Activated CD4-positive, alpha-beta T cell treated with anti-CD3 and anti-CD28 coated beads, Interleukin-2, Interleukin-6, amounts not matched to agents 100 ng/mL and 50 ng/mL, durations not matched to agents 16 hours and 8 hours (primary cell): ENCODE results near the gene RNPS1.
"Not testable (repeated sequence)": the region's sequence is repeated elsewhere in the genome, so short reads cannot be mapped to it uniquely, and the experiment has no call there.

Experiments
- DNase-seq: peaks from one replicate; pipeline ENCODE4 v3.0.0-alpha.2; 2020

RNPS1 gene

DNA sequence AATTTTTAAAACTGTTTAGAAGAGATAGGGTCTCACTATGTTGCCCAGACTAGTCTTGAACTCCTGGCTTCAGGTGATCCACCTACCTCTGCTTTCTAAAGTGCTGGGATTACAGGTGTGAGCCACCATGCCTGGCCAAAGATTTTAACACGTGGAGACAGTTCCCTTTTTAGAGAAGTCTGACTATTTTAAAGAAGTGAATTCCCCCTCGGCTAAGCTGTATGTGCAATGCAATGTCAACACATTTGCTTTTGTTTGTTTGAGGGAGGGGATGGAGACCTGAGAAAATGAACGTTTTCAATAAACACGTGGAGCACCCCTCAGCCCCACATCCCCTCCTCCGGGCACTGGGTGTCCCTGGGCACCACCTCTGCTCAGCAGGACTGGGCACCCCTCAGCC is 14.3 kb upstream of the RNPS1 start:
- no peak for DNase-seq

- no peak for DNase-seq
Observed at GRCh38 chr16:2280981-2281542, 13.1 kb upstream of the RNPS1 start.

- DNase-seq = no peak
Observed at GRCh38 chr16:2280461-2280860, 12.5 kb upstream of the RNPS1 start.

DNA sequence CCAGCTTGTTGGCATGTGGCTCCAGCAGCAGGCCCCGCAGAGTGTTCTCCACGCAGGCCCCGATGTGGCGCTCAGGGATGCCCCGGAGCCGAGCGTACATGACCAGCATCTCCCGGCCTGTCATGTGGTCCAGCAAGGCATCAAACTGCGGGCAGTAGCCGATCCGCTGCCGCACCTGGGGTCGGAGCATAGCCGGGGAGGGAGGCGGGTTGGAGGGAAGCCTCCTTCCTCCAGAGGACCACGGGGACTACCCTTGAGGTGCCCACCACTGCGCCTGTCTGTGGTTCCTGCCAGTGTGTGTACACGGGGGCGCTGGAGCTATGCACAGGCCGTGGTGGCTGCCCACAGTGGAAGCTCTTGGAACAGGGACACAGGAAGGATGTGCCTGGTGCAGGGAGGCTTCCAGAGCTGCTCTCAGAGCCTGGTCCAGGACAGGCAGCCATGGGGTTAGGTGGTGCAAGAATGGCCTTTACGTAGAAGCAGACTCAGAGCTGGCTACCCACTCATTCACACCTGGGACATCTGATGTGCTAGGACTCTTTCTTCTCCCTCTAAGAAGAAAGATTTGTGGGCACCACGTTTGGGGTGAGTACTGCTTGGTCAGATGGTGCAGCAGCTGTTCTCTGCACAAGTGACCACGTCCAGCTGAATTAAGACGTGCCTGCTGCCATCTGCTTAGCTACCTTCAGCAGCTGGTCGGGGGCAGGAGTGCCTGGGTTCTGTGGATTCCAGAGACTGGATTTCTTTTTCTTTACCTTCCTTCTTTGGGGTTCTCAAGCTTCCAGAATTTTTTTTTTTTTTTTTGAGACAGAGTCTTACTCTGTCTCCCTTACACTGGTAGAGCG is 11.3 kb upstream of the RNPS1 start:
- DNase-seq = no peak

DNA sequence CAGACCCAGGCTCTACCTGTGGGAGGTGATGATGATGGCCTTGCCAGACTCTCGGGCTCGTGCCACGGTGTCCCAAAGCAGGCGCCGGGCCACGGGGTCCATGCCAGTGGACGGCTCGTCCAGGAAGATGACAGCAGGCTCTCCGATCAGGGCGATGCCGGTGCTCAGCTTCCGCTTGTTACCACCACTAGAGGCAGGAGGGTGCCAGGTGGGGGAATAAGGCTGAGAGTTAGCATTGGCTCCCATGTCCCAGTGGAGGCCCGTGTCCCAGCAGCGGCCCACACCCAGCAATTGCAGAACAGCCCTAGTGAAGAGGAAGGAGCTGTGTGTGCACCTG is 10.3 kb upstream of the RNPS1 start:
- no peak for DNase-seq

DNA sequence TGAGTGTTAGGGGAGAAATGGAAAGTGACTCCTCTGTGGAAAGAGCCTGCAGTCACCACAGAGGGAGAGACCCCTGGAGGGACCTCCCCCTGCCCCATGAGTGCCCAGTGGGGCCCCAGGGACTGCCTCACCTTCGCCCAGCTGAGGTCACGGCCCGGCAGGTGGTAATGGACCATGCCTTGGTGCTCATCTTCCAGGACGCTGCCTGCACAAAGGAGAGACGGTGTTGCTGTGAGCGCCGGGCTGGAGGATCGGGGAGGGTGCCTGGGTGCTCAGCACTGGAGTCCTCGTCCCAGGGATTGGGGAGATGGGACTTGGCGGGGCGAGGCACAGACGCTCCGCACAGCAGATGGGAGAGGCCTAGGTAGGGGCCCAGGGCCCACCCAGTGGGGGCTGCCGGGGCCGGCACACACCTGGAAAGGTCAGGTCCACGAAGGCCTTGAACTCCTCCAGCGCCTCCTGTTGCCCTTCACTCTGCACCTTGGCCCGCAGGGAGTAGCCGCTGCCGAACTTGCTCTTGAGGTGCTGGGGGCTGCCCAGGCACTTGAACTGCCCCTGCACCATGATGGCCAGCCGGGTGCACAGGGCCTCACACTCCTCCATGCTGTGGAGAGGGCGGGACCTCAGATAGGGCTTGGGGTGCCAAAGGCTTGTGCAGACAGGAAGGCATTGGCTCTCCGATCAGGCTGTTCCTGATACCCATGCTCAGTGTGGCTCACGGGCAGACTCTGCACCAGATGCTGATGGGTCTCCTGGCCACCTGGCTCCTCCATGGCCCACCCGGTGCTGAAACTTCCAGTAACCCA is 9.7 kb upstream of the RNPS1 start:
- no peak for DNase-seq

DNA sequence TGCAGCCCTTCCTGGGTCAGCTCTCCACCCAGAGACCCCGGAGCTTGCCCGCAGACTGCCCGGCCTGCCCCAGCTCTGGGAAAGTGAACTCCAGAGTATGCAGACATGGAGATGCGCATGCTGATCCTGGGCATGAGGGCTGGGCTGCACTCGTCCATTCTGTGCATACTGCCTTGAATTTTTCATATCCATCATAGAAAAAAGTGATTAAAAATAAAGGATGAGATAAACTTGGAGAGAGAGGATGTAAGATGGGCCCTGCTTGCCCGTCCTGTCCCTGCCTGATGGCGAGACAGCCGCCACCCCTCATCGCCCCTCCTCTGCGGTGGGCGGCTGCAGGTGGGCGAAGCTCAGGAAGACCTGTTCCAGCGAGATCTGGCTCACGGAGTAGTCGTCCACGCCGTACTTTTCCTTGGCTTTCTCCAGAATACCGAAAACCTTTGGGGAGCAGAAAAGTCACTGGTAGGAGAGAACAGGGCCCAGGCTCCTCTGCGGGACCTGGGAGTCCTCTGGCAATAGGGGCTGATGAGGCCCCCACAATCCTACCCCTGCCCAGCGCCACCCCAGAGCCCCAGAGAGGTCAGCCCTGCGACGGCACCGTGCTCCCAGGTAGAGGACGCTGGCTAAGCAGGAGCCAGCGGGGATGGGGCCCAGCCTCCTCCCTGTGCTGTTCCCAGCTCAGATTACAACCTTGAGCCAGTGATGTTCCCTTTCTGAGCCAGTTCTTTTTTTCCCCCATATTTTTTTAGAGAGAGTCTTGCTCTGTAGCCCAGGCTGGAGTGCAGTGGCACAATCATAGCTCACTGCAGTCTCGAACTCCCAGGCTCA is 8.7 kb upstream of the RNPS1 start:
- no peak for DNase-seq

DNA sequence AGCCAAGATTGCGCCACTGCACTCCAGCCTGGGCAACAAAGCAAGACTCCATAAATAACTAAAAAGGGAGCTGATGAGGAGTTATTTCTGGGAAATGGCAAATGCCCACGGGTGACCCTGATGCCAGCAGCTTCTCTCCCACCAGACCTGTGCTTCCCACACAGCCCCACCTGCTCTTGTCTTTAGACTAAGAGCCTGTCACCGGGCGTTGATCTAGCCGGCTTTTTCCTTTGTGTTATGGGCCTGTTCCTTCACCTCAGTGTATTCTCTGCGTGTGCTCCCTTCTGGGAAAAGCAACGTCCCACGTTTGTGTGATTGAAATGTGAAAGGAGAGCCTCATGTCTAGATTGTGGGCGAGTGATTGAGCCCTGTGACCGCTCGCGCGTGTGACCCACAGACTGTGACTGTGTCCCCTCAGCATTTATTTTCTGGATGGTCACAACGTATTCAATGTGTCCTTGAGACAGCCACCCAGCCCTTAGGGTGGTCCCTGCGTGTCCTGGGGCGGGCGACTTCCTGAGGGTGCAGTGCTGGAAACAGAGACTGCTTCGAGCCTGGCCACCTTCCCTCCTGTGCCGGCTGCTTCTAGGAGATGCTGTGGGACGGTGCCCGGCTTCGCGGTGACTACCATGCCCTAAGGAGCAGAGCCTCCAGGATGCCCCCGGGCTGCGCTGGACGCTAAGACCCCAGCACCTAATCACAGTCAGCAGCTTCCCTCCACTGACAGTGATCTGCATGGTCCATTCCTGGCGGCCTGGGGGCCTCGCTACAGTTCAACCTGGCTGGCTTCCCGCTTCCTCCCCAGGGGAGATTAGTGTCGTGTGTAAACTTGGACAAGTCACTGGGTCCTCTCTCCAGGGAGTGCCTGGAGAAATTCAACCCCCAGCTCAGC is 7.8 kb upstream of the RNPS1 start:
- no peak for DNase-seq

DNA sequence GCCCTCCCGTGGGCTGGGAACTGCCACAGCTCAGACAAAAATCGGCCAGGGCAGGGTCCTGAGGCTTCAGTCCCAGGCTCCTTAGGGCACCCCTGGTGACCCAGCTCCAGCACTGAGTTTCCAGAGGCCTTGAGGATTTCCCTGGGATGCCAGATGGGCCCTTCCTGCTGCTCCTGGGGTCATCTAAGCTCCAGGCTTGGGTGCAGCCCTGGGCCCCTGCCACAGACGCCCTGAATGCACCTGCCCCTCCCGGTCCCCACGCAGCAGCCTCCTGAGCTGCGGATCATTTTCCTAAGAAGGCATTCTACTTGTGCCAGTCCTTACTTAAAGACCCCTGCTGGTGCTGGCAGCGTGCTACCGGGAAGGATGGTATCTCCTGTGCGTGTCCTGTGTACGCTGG is 6.0 kb upstream of the RNPS1 start:
- DNase-seq = no peak

DNA sequence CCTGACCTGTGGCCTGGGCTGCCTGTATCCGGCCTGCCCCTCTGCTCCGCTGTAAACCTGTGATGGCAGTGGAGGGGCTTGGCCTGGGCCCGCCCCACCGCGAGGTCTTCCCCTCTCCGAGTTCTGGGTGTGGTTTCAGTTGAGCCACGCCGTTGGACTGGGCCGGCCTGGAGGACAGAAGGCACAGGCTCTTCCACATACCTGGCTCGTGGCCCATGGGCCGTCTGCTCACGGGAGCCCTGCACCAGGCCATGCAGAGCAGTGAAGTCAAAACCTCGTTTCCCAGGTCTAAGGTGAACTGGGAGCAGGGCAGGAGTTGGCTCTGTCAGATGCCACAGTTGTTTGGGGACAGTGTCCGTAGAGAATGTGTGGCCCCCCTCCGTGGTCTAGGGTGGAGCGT is 5.6 kb upstream of the RNPS1 start:
- no peak for DNase-seq

DNA sequence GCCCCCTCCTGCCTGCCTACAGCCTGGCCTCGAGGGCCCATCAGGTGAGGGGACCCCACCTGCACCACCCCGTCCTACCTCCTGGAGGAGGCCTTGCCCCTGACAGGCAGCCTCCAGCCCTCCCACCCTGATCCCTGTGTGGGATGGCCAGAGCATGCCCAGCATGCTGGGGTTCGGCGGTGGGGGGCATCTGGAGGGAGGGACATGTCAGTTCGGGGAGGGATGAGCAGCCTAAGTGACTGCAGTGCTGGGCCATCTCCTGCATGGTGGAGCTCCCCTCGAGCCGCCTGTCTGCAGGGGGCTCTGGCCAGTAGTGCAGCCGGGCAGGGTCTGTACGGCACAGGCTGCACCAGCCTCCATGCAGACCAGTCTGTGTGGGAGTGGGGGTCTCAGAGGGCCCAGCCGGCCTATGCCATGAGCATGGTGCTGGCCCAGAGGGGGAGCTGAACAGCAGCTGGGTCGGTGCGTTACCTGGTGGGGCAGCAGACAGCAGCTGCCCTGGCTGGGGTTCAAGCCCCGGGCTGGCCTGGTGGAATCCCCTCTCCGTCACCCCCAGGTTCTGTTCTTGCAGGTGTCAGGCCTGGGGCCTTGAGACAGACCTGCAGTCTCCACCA is 4.0 kb upstream of the RNPS1 start:
- no peak for DNase-seq

GRCh38 chr16:2270588-2271470 is 2.9 kb upstream of the RNPS1 start:
- no peak for DNase-seq

GRCh38 chr16:2270070-2270462 is 2.1 kb upstream of the RNPS1 start:
- DNase-seq = no peak

GRCh38 chr16:2267505-2267912 is 417 bp downstream of the RNPS1 start:
- DNase-seq = not testable (repeated sequence)

DNA sequence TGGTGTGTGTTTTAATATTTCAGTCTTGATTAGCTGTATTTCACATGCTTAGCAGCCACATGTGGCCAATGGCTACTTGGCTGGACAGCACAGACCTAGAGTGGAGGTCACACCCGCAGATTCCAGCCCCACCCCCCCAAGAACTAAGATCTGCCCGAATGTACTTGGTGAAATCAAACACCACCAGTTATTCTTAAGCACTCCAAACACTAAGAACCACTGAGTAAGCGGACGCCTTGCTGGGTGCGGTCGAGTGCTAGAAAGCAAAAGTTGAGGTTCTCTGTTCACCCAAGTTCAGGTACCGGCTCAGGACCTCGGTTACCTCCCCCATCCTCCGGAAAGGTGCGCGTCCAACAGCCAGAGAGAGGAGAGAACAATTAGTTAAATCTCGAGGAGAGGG is 1.0 kb downstream of the RNPS1 start:
- DNase-seq = peak; percentile 15

DNA sequence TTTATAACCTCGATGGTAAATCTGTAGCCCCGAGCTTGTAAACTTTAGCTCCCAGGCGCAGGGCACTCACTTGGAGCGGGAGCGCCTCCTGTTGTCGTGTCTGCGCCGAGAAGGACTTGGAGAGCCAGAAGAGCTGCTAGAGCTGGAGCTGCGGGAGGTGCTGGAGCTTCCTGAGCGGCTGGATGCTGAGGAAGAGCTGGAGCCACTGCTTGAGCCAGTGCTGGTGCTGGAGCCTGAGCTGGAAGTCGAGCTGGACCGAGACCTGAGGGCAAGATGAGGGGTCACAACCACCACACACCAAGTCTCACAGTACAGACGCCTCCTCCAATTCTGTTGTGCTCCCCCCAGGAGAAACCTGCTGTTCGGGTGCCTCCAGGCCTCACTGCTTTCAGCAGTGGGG is 4.9 kb downstream of the RNPS1 start:
- not testable (repeated sequence) for DNase-seq

DNA sequence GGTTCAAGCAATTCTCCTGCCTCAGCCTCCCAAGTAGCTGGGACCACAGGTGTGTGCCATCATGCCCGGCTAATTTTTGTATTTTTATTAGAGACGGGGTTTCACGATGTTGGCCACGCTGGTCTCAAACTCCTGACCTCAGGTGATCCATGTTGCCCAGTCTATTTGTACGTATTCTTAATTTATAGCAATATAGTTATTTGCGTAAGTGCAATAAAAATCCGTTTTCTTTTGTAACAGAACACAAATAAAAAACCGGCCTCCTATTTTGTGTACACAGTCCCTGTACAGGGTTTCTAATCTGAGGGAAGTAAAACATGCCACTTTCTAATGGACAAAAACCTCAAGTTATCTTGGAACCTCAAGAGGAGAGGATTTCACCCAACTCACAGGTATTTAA is 7.7 kb downstream of the RNPS1 start:
- no peak for DNase-seq

- not testable (repeated sequence) for DNase-seq
Observed at GRCh38 chr16:2258530-2258929, 9.4 kb downstream of the RNPS1 start.

- no peak for DNase-seq
Observed at GRCh38 chr16:2257726-2258125, 10.2 kb downstream of the RNPS1 start.

- DNase-seq = no peak
Observed at GRCh38 chr16:2256531-2257140, 11.3 kb downstream of the RNPS1 start.
